ENCODE results near the gene FSTL4.

FSTL4 gene

DNA sequence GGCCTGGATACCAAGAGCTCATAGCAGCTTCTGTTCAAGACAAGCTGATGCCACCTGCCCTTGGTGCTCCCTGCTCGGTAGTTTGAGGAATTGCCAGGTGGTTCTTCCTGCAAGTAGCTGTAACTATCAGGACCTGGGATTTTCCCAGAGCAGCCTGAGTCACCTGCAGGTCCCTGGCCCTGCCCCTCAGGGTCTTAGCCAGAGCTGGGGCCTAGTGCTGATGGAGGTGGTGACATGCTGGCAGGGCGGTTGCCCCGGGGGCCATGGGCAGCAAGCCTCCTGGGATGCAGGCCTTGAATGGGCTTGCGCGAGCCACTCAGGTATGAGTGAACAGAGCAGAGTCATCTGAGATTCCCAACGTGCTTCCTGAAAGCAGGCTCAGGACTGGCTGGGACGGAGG lies 298.3 kb downstream of the FSTL4 start:
- DNase-seq, result no peak

DNA sequence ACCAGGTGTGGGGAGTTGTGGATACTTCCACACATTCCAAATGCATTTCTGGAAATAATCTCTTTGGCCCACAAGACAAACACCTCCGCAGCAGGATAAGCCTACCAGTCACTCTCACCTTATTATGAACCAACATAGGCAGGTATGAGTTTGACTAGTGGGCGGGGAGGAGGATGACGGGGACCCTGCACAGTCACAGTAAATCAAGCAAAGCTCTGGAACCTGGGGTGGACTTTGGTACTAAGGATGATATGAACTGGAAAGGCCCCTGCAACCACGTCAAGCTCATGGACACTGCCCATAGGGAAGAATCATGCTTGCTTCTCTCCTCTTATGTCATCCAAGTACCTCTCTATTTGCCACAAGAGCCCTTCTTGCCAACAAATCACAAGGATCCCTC lies 301.2 kb downstream of the FSTL4 start:
- DNase-seq, result no peak

DNA sequence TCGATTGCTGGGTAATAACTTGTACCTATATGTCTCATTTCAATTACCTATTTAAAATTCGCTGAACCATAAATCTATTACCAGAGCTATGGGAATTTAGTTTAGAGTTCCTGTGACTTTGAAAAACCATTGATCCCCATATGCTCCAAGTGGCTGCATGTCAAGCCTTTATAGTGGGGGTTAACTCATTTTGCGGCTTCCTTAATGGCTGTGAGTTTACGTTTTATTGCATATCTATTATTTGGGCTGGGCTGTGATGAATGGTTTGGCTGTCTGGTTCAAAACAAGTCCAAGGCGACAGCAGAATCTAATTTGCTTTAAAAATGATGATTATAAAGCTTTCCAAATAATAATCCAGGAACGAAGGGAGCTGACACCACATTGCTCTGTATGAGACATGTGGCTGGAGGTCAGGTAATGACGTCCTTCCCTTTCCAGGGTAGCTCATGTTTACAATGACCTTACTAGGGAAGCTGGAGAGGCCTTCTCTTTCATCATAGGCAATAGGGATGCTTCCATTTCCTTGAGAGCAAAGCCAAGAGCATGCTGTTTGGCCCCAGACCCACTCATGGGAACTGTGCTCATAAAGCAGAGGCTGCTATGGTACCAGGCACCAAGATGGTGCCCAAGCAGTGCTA lies 302.2 kb downstream of the FSTL4 start:
- no peak for DNase-seq

DNA sequence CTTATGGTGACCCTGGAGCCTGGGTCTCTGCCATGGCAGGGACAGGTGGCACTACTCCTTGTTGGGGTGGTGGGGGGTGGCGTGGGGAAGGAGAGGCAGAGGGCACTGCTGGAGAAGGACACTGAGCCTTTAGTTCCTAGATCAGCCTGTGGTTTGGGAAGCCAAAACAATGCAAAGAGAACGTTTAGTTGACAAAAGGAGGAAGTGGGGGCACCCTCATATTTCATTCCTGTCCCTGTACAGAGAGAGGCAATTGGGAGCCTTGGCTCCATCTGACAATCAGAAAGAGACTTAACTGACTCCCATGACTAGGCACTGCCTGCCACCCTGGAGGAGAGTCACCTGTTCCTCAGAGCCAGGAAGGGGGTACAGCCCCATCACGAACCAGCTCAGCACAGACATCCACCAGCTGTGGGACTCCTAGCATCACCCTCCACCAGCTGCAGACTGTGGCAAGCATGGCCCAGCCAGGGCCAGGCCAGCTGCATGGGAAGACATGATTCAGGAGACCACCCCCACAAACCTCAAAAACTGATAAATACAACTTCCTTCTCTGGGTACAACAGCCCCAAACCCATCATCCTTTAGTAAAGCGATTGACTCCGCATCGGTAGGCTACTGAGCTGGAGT lies 303.1 kb downstream of the FSTL4 start:
- peak; percentile 50 for DNase-seq

DNA sequence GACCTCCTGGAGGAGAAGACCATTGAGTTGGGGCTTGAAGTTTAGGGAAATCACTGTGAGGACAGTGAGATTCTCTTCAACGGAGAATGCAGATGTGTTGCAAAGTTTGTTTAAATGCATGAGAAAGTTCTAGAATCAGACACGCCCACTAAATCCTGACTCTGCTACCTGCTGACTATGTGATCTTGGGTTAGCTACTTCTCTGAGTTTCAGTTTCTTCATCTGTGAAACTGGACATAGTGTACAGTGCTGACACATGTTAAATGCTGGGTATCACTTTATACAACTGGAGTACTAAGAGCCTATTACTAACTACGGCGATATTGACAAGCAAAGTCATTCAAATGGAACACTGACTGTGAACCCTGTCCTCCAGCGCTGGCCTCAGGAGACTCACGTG lies 305.1 kb downstream of the FSTL4 start:
- no peak for DNase-seq

DNA sequence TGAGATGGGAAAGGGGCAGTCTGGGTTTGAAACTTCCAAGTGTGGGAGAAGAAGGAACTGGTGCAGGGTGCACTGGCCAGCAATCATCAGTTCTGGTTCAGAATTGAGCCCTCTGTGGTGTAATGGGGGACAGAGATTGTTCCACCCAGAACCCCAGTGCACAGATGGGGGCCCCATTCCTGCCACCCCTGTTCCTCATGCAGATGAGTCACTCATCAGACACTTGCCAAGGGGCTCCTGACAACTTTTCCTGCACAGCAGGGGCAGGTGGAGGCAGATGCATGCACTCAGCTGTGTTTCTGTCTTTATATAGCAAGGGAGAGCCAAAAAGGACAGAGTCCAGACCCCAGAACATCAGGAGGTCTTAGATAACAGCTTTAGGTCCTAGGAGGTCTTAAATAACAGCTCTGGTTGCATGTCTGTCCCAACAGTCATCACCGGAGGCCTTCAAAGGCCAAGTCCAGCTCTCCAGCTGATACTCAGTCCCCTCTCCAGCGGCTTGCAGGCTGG lies 307.6 kb downstream of the FSTL4 start:
- no peak for DNase-seq

DNA sequence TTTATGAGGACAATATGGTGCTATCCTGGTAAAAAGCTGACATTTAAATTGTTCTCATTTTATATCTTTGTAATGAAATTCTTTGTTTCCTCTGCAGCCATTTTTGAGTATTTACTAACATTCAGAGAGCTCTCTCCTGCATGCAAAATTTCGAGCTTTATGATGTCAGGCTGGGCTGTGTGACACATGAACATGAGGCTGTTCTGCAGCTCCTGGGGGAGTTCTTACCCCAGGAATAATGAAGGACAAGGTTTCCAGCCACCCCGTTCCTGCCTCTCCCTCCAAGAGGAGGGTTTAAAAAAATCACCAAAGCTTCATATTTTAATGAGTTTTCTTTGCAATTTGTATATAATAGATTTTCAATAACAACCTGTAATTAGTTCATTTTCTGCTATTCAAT lies 308.2 kb downstream of the FSTL4 start:
- no peak for DNase-seq

DNA sequence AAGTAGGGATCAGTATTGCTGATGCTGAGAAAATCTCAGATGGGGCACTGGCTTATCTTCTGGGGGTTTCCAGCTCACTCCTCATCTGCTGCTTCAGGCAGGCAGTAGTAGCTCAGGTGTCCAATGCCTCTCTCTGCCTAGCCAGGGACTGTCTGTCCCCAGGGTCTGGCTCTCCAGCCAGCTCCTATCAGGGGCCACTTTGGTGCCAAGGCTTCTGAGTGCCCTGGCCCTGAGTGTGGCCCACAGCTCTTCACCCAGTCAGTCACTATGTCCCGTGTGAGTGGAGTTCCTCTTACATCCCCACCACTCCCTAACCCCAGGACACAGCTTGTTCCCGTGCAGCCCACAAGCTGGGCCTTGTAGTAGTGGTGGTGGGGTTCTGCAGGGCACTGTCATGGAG lies 309.0 kb downstream of the FSTL4 start:
- DNase-seq, result no peak

DNA sequence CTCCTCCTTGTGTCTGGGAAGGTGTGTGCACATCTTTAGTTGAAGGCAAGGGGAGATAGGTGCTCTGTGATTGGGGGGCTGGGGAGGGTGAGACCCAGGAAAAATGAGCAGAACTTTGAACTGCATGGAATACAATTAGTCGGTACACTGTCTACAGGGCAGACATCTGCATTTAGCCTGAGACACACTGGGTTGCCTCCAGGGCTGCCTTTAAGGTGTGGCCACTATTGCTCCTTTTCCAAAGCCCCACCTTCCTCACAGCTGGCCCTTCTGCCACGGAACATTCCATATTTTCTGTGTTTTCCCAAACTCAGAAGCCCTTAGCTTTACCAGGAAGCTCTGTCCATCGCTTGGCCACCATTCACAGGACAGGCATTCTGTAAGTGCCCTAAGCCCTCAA lies 312.6 kb downstream of the FSTL4 start:
- no peak for DNase-seq

DNA sequence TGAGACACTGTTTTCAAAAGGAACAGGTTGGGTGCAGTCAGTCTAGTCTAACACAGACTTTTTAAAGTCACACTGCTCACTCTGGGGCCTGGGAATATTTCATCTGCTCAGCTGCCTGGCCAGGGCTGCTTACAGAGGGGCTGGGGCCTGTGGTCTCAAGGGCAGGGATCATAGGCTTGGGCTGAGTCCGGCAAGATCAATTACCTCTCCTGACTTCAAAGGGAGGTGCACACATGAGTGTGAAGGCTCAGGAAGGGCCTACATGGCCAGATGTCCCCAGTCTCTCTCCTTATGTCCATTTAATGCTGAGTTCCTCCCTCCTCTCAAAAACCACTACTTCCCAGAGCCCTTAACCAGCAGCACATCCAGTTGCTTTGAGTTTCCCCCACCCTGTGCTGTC lies 313.3 kb downstream of the FSTL4 start:
- no peak for DNase-seq

DNA sequence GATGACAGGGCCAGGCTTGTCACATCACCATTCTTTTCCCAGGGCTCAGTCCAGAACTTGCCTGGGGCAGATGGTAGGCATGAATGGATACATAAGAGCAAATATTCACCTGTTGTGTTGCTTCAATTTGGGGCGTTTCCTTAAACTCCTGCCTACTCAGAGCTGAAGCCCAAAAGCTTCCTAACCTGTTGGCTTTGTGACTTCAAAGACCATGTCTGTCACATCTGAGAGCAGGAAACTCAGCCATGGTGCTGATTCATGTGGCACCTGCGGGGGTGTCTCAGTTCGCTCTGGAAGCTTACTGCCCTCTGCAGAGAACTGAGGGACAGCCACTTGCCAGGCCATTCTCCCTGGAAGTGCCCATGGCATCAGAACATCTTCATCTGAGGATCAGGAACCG lies 313.9 kb downstream of the FSTL4 start:
- DNase-seq, result no peak

DNA sequence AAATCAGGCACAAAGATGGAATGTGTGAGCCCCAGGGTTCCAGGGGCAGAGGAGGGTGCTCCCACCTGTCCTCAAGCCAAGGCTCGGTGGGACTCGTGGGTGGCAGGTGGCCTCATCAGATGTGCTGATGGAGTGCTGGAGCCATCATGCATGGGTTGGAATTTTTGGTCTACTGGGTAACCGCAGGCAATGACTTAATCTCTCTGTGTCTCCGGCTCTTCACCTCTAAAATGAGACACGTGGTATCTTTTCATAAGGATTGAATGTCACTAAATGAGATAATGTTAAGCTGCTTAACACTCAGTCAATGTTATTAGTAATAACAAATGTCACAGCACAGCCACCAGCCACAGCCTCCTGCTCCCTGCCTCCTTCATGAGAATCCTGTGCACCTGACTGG lies 315.0 kb downstream of the FSTL4 start:
- no peak for DNase-seq

DNA sequence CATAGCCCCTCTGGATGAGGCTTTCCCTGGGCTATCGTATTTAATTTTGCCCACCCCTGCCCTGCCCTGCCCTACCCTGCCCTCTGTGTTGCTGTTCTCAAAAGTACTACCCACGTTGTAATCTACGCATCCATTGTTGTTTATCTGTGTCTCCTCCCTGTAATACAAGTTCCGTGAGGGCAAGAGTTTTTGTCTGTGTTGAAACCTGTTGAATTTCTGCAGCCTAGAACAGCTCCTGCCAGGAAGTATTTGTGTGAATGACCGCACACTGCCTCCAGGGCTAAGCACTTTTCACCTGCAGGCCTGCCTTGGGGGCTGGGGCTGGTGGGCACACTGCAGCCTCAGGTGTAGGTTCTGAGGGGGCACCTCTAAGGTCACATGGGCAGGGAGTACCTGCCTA lies 315.7 kb downstream of the FSTL4 start:
- DNase-seq, result no peak

DNA sequence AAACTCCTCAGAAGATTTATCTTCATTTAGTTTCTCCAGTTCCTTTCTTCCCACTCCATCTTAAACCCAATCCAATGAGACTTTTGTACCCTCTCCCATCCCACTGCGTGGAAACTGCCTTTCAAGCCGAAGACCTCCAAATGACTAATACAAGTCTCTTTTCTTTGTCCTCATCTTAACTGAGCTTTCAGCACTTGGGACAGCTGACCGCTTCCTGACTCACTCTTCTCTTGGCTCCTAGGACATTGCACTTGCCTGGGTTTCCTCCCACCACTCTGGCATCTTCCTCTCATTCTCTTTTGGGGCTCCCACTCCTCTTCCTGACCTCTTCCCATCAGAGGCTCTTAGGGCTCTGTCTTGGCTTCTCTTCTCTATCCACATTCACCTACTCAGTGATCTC lies 316.8 kb downstream of the FSTL4 start:
- no peak for DNase-seq

DNA sequence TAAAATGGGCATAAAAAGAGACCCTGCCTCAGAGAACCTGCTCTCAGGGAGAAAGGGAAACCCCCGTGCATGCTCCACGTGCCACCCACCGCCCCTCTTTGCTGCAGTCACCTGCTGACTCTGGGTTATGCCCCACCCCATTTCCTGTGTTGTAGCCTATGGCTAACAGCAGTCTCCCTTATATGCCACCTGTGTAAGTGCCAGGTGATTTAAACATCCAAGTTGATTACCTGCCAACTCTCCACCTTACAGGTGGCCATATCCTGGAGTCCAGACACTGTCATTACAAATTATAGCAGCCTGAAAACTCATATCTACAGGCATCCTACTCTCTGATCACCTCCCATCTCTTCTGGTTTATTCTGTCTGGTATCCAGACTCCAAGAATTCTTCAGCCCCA lies 318.0 kb downstream of the FSTL4 start:
- no peak for DNase-seq

DNA sequence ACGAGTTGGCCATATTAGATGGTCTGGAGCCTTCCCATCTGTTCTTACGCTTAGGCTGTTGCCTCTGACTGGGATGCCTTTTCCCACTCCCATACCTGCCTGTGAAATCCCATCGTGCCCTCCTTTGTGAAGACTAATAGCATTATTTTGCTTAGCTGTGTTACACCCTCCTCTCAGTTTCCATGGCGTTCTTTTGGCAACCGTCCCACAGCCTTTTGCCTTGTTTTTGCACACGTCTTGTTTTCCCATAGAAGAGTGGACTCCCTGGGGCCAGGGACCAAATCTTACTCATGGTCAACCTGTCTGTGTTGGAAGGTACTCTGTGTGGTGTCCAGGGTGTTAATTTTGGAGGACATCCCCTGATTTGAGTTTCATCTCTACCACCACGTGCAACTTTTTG lies 318.4 kb downstream of the FSTL4 start:
- DNase-seq, result no peak

DNA sequence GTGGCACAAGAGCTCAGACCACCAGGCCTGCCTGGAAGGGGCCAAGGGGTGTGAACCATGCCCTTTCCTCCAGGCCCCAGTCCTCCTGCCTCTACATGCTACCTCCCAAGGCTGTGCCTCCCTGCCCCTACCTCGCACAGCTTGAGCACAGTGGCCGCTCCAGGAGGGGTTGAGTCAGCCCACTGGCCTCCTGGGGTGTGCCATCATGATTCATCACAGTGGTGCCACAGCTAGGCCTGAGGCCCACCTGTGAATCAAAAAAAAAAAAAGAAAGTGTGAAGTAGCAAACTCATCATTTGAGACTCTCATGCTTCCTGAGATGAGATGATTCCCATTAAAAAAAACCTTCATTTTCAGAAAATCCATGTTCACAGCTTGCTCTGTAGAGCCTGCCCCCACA lies 320.0 kb downstream of the FSTL4 start:
- DNase-seq, result no peak

DNA sequence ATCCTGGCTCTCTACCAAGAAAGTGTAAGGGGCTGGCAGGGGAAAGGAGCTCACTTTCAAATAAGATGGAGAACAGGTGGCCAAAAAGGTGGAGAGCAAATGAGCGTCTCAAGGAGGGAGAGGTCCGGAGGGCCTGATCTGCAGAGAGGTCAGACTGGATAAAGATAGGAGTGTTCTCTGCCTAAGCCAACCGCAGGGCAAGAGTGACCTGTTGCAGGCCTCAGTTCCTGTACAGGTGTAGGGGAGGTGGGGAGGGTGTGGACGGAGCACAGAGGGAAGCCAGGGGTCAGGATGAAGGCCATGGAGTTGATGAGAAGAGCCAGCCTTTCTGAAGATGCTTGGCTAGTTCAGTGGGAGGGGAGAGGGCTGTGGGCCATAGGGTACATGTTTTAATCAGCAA lies 320.8 kb downstream of the FSTL4 start:
- DNase-seq, result no peak

DNA sequence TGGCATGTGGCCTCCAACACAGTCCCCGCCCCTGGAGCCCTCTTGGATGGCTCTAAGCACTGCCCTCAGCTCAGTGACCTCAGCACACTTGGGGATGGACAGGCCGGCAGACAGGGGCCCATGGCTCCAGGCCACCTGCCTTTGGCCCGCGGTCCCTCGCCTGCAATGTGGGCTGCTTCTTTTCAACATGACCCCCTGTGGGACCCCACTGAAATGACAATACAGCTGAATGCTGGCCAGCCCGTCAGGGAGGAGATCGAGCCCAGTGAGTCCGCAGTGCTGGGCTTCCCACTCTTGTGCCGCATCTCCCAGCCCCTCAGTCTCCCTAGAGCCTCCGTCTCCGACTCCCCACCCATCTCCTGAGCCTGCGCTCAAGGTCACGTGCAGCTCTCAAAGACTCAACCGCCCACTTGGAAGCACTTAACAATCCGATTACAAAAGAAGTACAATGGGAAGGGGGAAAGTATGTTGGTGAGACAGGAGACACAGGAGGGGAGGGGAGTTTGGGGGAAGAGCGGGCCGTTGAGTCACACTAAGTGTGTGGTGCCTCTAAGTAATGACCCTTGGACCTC lies 321.6 kb downstream of the FSTL4 start:
- no peak for DNase-seq

DNA sequence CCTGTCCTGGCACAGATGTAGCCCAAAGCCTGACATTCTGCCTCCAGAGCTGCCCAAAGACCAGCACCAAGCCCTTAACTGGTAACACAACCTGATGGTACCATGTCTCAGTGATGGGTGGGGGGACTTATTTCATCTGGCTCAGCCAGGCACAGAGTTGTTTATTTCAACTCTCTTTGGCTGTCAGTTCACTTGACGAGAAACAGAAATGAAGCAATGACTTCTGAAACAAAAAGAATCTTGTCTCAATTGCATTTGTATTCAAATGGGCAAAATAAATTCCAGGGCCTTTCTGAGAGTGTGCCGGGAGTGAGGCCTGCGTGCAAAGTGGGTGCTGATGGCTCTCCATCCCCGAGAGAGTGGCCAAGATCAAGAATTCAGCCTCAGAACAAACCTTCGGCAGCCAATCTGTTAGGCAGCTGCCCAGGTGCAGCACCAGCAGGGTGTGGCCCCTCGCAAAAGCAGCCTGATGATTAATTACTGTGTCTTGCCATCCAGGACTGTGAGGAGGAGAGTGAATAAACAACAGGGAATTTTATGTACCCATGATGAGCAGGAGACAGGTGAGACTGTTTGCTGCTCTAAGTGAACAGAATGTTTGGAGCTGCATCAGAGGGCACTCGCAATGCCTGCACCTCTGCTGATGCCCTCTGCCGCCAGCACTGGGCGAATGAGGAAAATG lies 322.5 kb downstream of the FSTL4 start:
- no peak for DNase-seq

DNA sequence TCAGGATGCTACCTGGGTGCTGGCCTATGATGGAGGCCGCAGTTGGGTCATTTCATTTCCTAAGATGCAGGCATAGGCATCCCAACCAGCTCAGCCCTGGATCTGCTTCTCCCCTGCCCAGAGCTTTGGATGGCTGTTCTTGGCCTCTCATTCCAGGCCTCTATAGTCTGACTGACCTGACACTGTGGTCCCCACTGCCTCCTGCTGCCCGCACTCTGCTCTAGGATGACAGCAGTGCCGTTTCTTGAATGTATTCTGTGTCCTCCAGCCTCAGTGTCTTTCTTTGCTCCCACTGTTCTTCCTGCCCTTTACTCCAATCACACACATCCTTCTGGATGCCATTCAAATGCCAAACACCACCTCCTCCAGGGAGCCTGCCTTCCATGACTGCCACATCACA lies 324.8 kb downstream of the FSTL4 start:
- peak; percentile 56 for DNase-seq

DNA sequence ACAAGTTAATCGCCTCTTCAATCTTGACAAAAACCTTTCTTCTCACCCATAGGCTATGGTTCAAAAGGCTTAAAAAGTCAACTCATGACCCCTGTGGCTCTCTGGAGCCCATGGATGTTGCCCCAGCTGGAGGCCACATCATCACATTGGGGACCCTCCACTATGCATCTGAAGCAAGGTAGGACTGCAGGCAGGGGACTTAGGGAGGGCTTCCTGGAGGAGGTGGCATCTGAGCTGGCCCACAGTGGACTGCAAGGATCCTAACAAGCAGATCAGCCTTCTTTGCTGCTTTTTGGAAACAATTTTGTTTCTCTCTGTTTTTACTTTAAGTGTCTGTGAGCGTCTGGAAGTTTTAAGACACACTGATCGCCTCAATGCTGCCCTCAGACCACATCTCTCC lies 325.9 kb downstream of the FSTL4 start:
- no peak for DNase-seq

DNA sequence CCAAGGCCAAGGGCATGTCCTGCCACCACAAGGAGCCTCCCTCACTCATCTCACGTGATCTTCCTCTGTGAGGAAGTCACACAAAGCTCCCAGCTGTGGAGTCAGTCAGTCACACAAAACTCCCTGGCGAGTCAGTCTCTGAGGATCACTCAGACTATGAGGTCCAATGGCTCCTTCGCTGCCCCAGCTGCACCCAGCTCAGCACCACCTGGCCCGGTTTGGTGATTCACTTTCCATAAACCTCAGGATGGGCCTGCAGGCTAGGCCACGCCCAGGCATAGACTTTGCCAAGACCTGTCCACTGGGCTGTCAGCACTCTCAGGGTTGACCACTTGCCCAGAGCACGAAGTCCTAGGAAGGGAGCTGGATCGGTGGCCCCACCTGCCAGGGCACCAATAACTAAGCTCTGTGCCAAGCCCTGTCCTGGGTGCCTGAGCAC lies 326.7 kb downstream of the FSTL4 start:
- DNase-seq, result no peak

DNA sequence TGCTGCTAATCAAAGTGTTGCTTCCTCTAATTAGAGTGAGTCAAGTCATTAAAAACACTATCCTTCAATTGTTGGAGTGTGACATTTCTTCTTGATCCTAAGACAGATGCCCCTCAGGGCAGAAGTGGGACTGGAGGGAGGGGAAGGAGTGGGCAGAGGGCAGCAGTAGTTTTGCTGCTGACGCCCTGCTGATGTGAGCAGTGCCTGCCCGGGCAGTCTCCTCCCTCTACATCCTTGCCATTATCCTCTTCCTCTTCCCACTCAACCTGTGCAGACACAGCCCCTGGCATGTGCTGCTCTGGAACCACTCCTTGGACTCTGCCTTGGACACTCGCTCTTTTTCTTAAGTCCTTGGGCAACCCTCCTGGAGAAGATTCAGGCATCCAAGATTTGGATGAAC lies 328.0 kb downstream of the FSTL4 start:
- no peak for DNase-seq
